Activated gamma-delta T cell treated with Interleukin-2 at 50 U/mL for 16 hours (primary cell): ENCODE measurements around the gene TDRD10.
A peak's percentile ranks its signal among the peaks of the same experiment; 100 is the strongest.
"Not testable (repeated sequence)": the region's sequence is repeated elsewhere in the genome, so short reads cannot be mapped to it uniquely, and the experiment has no call there.

Experiments used
- DNase-seq: peaks from one replicate; pipeline ENCODE4 v3.0.0-alpha.2; 2020

The TDRD10 gene

DNA sequence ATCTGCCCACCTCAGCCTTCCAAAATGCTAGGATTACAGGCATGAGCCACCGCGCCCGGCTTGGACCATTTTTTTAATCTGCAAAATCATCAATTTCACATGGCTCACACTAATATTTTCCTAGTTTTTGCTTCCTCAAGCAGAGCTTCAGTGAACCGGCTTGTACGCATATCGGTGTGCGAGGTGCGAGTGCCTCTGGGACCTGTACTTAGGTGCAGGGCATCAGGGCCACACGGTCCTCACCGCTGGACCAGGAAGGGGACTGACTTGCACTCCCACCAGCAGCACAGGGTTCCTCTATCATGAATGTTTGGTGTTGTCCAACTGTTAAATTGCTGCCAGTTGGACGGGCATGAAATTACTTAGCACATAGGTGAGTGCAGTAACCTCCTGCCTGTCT is 15.6 kb downstream of the TDRD10 start:
- DNase-seq, result no peak

- no peak for DNase-seq
These were observed 17.6 kb downstream of the TDRD10 start for GRCh38 chr1:154519591-154519991.

- DNase-seq, result no peak
These were observed 18.3 kb downstream of the TDRD10 start for GRCh38 chr1:154520333-154520732.

DNA sequence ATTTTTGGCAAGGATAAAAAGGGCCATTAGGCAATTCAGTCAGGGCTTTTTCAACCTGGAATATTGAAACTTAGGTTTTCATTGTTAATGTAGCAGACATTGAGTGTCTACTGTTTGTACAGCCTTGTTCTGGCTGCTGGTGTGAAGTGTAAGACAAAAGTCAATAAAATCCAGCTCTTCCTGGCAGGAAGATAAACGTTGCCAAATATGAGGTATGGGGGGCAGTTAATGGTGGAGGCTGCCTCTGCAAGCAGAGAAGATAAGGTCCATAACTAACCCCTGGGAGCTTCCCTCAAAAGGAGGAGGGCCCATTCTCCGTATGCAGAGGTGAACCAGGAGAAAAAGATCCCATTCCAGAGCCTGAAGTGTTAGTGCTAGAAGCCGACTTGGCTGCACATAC is 19.7 kb downstream of the TDRD10 start:
- no peak for DNase-seq

DNA sequence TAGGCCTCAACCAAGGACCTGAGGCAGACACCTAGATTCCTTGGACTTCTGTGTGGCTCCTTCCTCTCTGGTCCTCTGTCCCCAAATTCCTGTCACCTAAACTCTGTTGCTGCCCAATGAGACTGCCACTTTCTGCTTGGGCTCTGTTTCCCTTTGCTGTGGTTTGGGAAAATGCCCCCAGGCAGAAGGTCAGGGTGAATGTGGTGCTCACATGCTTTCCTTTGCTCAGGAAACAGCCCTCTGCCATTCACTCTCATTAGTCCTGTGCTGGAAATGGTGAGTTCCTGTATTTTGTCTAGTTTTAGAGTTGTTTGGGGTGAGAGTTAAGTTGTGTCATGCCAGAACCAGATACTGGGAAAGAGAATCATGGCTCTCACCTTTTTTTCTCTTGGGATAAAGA is 22.9 kb downstream of the TDRD10 start:
- DNase-seq, result no peak

GRCh38 chr1:154527192-154527591 is 25.2 kb downstream of the TDRD10 start:
- DNase-seq, result no peak

- DNase-seq, result no peak
These were observed 27.3 kb downstream of the TDRD10 start for GRCh38 chr1:154529308-154529707.

GRCh38 chr1:154531950-154532349 is 29.9 kb downstream of the TDRD10 start:
- DNase-seq, result not testable (repeated sequence)

DNA sequence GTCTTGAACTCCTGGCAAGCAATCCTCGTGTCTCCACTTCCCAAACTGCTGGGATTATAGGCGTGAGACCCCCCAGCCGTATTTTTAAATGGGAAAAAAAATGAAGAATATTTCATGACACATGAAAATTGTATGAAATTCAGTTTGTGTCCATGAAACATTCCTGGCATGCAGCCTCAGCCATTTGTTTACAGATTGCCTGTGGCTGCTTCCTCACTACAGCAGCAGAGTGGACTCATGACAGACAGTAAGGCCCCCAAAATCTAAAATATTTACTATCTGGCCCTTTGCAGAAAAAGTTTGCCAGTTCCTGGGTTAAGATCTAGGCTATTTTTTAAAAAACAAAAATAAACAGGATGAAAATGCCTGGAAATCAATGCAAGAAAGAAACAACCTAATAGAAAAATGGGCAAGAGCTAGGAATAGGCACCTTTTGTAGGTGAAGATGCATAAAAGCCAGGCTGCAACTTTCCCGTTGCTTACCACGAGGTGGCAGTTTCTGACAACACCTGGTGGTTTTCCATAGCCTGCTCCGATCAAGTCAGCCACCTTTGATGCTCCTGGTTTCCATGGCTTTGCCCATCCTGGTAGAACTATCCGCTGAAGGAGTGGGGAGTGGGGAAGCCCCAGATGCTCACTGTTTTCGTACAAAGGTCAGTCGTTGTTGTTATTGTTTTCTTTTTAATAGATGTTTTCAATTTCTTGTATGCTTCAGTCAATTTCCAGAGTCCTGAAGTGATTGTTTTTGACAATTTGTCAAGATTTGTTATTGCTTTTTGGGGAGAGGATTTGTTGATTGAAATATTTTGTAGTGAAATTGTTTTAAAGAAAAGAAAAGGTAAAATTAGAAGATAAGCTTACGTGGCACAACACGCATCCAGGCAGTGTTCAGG is 32.2 kb downstream of the TDRD10 start:
- no peak for DNase-seq

GRCh38 chr1:154536570-154536969 is 34.6 kb downstream of the TDRD10 start:
- DNase-seq, result no peak

GRCh38 chr1:154539486-154540483 is 37.8 kb downstream of the TDRD10 start:
- no peak for DNase-seq

GRCh38 chr1:154541231-154541630 is 39.2 kb downstream of the TDRD10 start:
- no peak for DNase-seq

DNA sequence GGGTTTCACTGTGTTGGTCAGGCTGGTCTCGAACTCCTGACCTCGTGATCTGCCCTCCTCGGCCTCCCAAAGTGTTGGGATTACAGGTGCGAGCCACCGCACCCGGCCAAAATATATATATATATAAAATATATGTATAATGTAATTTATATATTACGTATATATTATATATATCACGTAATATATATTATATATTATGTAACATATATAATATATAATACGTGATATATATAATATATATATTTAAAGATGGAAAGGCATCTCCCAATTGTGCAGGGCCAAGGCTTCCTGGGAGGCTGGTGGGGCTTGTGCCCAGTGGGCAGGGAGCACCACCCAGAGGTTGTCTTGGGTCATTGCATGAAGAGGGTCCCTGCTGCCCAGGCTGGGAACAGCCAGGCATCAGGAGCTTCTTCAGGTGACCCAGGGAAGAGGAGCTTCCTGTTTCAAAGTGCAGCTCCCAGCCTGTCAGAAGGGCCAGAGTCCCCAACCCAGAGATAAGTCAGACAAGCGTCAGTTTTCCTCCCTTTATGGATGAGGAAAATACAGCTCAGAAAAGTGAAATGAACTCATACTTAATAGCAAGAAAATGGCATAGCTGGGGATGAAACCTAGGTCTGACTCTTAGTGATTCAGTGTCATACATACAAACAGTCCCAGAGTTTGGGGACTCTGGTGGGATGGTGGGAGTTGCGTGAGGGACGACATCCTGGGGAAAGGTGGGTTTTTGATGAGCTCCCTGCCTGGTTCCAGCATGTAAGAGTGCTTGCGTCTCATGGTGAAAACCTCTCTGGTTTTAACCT is 44.4 kb downstream of the TDRD10 start:
- DNase-seq, result peak; percentile 46

DNA sequence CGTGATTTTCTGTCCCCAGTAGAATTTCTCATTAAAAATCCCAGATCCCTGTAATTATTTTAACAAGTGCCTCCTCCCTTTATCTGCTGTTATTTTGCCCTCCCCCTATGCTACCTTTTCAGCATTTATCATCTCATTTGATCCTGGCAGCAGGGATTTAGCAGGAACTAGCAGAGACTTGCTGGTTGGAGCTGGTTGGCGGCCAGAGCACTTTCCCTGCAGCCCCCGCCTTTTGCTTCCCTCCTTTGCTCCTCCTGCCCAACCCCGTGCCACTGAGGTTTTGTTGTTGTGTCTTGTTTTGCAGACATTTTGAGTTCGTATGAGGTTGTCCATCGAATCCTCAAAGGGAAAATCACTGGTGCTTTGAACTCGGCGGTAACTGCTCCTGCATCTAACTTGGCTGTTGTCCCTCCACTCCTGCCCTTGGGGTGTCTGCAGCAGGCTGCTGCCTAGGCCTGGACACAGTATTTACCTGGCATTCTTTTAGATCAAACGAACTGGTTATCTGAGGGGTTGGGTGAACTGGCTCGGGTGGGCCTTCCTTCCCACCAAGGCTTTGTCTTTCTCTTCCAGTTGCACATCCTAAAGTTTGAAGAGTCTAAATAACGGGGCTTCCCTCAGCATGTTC is 45.2 kb downstream of the TDRD10 start:
- no peak for DNase-seq

GRCh38 chr1:154548028-154548427 is 46.0 kb downstream of the TDRD10 start:
- no peak for DNase-seq

DNA sequence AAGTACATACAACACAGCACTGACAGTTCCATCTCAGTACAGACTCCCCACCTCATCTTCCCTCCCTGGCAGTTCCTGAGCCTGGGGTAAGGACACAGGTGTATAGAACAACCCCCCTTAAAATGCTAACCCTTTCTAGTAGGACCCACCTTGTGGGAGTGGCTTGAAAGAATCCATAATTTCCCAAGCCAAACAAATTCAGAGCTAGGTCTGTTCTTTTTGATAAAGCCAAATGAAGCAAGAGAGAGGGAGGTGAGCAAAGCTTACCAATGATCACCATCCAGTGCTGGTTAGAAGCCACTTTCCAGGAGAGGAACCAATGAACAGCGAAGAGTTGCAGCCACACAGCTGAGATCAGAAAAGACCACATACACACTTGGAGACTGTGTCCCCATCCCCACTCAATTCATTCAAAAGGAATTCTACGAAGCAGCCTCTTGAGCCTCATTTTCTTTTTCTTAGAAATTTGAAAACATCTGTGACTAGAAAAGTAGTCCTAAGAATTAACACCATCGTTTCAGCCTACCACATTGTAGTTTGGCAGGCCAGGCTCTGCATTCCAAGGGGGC is 47.3 kb downstream of the TDRD10 start:
- no peak for DNase-seq

DNA sequence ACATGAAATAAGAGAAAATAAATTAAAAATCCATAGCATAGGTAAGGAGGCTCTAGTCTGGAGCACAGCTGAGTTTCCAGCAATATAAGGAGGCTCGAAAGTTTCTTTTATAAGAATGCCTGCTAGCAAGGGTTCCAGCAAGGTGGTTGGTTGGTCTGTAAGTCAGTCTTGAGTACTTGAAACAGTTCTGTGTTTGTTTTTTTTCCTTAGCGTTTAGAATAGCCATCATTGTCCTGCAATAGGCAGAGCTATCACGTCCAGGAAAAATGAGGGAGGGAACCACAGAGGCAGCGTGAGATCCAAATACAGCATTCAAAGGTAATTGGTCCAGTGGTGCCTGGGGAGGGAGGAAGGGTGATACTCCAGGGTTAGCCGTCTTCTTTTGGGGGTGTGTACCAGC is 48.1 kb downstream of the TDRD10 start:
- DNase-seq, result no peak

GRCh38 chr1:154550657-154551056 is 48.6 kb downstream of the TDRD10 start:
- no peak for DNase-seq

GRCh38 chr1:154551474-154551873 is 49.5 kb downstream of the TDRD10 start:
- DNase-seq, result no peak

DNA sequence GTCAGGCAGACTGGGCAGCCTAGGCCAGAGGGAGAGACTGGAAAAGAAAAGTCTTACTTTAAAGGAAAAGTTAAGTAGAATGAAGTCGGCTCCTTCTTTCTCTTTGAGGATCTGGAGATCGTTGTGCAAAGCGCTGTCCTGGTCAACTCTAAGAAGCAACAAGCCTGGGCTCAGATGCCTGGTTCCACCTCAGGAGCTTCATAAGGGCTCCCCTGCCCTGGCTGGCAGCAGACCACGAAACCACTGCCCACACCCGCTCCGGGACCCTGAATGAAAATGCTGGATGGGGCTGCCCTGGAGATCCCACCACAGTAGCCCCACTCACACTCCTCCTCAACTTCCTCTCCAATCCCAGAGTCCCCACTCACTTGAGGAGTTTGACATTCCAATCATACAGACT is 50.0 kb downstream of the TDRD10 start:
- no peak for DNase-seq

GRCh38 chr1:154553056-154554030 is 51.3 kb downstream of the TDRD10 start:
- no peak for DNase-seq
